ENCODE measurements around the gene ASPHD2.
"Not testable (repeated sequence)": the region's sequence is repeated elsewhere in the genome, so short reads cannot be mapped to it uniquely, and the experiment has no call there.

Gene ASPHD2

DNA sequence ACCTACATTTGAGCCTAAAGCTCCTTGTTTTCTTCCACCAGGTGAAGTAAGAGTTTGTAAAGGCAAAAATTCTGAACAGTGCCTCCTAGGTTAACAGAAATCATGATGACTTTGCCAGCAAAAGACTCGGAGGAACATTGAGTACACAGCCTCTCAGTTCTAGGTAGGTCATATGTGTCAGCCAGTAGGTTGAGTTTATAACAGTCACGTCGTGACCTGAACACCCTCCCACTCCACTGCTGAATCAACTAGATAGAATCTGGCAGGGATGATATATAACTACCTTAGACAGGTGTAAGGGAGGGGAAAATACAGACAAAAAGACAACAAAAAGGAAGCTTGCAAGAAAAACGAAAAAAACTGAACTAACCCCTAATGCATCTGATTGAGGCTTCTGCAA is 12.8 kb upstream of the ASPHD2 start:
- DNase-seq (ENCODE audit: low read depth in 1 of 2, low spot score in 1 of 2), result no peak

DNA sequence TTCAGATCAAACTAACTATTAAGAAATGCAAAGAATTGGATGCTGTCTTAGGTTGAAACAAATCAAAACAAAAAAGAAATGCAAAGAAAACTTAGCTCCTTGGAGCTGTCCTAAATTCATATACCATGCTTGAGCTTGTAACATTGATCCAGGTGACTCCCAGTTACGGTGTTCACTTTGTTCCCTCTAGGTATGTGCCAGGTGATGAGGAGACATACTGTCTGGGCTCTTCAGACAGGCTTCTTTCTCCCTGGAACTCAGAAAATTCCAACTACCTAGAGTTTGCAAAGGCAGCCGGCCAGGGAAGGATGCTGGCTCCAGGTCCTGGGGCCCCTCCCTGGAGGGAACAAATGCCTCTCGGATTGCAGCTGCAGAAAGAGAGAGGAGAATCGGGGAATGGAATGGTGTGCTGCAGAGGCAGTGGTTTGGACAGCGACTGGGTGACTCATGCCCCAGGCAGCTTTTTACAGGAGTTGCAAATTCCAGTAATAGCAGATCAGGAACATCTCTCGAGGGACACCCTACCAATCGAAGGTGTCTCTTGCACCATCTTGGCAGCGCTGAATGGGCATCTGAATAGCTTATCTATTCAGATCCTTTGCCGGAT is 12.3 kb upstream of the ASPHD2 start:
- DNase-seq (ENCODE audit: low read depth in 1 of 2, low spot score in 1 of 2), result no peak

- no peak for DNase-seq (ENCODE audit: low read depth in 1 of 2, low spot score in 1 of 2)
Measured at GRCh38 chr22:26417406-26417805, 11.7 kb upstream of the ASPHD2 start.

GRCh38 chr22:26418620-26419019 is 10.4 kb upstream of the ASPHD2 start:
- DNase-seq (ENCODE audit: low read depth in 1 of 2, low spot score in 1 of 2), result no peak

DNA sequence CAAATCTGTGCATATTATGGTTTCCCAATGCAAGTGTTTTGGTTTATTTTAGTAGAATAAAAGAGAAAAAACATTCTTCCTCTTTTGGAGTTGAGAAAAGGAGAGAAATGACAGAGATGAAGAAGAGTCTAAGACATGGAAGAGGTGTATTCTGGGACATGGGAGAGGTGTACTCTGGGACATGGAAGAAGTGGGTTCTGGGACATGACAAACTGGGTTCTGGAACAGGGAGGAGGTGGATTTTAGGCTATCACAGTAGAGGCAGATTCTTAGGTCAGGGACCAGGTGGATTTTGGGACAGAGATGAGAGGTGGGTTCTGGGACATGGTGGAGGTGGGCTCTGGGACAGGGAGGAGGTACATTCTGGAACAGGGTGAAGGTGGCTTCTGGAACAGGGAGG is 2.1 kb upstream of the ASPHD2 start:
- no peak for DNase-seq (ENCODE audit: low read depth in 1 of 2, low spot score in 1 of 2)

- DNase-seq (ENCODE audit: low read depth in 1 of 2, low spot score in 1 of 2), result no peak
Measured at GRCh38 chr22:26429458-26430286, 612 bp downstream of the ASPHD2 start.

GRCh38 chr22:26430600-26430999 is 1.5 kb downstream of the ASPHD2 start:
- no peak for DNase-seq (ENCODE audit: low read depth in 1 of 2, low spot score in 1 of 2)

DNA sequence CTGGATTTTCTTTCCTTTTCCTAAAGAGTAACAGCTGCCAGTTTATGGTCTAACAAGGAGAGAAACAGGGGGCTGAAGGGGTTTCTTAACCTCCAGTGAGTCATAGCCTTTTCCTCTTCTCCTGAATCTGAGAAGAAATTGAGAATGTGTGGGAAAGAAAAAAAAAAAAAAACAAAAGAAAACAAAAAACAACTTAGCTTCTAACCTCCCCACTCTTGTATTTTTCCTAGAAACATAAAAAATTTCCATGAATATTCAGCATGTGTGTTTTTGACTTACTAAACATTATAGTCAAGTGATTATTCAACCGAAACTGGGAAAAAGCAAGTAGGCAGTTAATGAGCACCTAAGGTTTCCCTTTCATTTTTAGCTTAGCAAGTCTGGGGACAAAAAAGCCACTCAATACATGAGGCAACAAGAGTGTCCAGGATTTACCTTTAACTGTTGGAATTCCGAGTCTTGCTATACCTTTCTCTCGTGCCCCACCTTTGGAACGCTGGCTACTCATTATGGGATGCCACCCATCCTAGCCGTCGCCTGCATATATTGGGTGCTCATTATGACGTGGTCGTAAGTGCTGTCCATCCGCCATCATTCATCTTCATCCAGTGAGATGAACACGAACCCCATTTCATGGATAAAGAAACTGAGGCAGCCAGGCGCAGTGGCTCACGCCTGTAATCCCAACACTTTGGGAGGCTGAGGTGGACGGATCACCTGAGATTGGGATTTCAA is 2.4 kb downstream of the ASPHD2 start:
- no peak for DNase-seq (ENCODE audit: low read depth in 1 of 2, low spot score in 1 of 2)

- DNase-seq (ENCODE audit: low read depth in 1 of 2, low spot score in 1 of 2), result no peak
Measured at GRCh38 chr22:26432619-26433311, 3.7 kb downstream of the ASPHD2 start.

DNA sequence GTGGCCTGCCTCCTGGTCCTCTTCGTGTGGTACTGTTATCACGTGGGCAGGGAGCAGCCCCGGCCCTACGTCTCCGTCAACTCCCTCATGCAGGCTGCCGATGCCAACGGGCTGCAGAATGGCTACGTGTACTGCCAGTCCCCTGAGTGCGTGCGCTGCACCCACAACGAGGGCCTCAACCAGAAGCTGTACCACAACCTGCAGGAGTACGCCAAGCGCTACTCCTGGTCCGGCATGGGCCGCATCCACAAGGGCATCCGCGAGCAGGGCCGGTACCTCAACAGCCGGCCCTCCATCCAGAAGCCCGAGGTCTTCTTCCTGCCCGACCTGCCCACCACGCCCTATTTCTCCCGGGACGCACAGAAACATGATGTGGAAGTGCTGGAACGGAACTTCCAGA is 4.7 kb downstream of the ASPHD2 start:
- DNase-seq (ENCODE audit: low read depth in 1 of 2, low spot score in 1 of 2), result no peak

- DNase-seq (ENCODE audit: low read depth in 1 of 2, low spot score in 1 of 2), result no peak
Measured at GRCh38 chr22:26435327-26436093, 6.5 kb downstream of the ASPHD2 start.

- DNase-seq (ENCODE audit: low read depth in 1 of 2, low spot score in 1 of 2), result no peak
Measured at GRCh38 chr22:26436903-26437515, 7.9 kb downstream of the ASPHD2 start.

DNA sequence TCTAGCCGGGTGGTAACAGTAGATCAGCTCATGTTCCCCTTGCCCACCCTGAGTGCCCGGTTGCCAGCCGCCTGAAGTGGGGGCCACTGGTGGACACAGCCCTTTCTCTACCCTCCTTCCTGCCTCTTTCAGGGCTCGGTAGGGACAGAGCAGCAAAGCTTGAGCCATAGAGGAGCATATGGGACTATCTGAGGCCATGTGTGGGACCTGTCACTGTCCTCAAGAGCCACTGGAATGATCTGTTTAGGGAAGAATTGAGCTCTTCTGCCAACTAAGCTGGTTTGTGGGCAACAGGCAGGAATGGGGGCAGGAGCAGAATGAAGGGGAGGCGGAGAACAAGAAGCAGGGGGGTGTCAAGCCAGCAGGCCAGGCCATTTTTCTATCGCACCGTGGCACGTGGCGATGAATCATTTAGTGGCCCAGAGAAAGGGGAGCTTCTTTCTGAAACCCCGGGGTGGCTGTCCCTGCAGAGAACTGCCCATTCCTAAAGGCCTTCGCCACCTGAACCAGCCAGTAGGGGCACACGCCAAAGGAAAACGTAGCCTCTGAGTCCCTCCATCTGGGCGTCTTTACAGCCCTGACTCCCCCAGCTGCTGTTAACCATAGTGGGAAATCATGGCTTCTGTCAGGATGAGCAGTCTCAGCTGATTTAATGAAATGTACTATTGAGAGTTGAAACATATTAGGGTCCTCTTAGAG is 8.8 kb downstream of the ASPHD2 start:
- no peak for DNase-seq (ENCODE audit: low read depth in 1 of 2, low spot score in 1 of 2)

DNA sequence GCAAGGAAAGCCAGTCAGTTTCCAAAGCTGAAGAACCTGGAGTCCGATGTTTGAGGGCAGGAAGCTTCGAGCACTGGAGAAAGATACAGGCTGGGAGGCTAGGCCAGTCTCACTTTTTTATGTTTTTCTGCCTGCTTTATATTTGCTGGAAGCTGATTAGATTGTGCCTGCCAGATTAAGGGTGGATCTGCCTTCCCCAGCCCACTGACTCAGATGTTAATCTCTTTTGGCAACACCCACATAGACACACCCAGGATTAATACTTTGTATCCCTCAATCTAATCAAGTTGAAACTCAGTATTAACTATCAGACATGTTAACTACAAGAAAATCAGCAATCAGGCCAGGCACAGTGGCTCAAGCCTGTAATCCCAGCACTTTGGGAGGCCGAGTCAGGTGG is 9.7 kb downstream of the ASPHD2 start:
- not testable (repeated sequence) for DNase-seq (ENCODE audit: low read depth in 1 of 2, low spot score in 1 of 2)

GRCh38 chr22:26439559-26439958 is 10.5 kb downstream of the ASPHD2 start:
- no peak for DNase-seq (ENCODE audit: low read depth in 1 of 2, low spot score in 1 of 2)

GRCh38 chr22:26442086-26442756 is 13.2 kb downstream of the ASPHD2 start:
- DNase-seq (ENCODE audit: low read depth in 1 of 2, low spot score in 1 of 2), result no peak

DNA sequence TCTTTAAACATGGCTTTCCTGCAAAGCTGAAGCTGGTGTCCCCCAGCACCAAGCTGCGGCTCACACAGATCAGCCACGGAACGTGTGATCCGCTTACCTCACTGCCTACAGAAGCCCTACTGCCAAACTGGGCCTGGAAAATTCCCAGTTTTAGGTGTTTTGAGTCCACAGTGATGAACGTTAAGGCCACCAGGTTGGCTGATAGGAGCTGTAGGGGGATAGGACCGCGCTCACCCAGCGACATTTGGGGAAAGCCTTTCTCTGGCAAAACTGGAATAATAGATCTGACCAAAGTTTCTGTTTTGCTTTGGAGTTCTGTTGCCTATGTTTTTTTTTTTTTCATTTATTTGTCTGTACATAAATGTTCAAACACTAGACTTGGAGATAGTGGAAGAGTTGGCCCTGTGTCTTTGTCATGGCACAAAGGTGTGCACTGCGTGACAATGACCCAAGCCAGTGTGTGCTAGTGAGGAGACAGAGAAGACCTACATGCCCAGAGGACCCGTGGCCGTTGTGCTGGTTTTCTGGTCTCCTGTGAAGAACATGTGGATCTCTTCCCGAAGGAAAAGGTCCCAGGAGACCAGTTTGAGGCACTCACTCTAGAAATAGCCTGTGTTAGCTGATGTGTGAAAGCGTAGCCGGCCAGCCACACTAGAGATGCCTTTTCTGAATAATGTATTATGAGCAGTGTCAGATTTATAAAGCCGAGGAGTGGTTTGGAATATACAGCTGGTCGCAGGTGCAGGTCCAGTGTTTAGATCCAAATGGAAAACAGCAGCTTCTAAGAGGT is 15.0 kb downstream of the ASPHD2 start:
- DNase-seq (ENCODE audit: low read depth in 1 of 2, low spot score in 1 of 2), result no peak

GRCh38 chr22:26444777-26445176 is 15.7 kb downstream of the ASPHD2 start:
- DNase-seq (ENCODE audit: low read depth in 1 of 2, low spot score in 1 of 2), result no peak

Data from stimulated activated CD4-positive, alpha-beta T cell treated with anti-CD3 and anti-CD28 coated beads, Interleukin-15, amount 100 ng/mL, for 1 hour (primary cell).